Liver (tissue), 9 donors: ENCODE data around the gene MGAT5. TPM values are rescaled to one million over a fixed set of nuclear protein-coding genes. Genes with fewer than 3 reads are reported as not detected.

ENCODE experiments used
- DNase-seq: peaks from one replicate; pipeline ENCODE4 v3.0.0-alpha.2; 2017; ENCODE audit warnings: low spot score
- H3K27ac ChIP-seq, 2 donors: one replicate each; pipeline ENCODE4 v1.7.0; 2013; ENCODE audit warnings: inconsistent platforms in 2 of 2, low read length in 2 of 2, control low read depth in 1 of 2, low read depth in 1 of 2, mild to moderate bottlenecking in 1 of 2
- H3K27me3 ChIP-seq, 4 donors: one replicate each; pipeline versions ENCODE4 v1.6.1 to v1.7.0; 2013; ENCODE audit warnings: low read length in 3 of 4, inconsistent platforms in 1 of 4, mild to moderate bottlenecking in 1 of 4, moderate library complexity in 1 of 4; ENCODE audit not compliant: control insufficient read depth in 4 of 4, insufficient read depth in 4 of 4
- H3K36me3 ChIP-seq, 4 donors: one replicate each; pipeline versions ENCODE4 v1.6.1 to v1.7.0; 2013; ENCODE audit warnings: low read length in 3 of 4, mild to moderate bottlenecking in 3 of 4, low read depth in 1 of 4, moderate library complexity in 1 of 4; ENCODE audit not compliant: control insufficient read depth in 4 of 4, insufficient read depth in 3 of 4
- H3K4me1 ChIP-seq, 4 donors: one replicate each; pipeline versions ENCODE4 v1.6.1 to v1.7.0; 2013; ENCODE audit warnings: low read length in 3 of 4, mild to moderate bottlenecking in 3 of 4, moderate library complexity in 1 of 4; ENCODE audit not compliant: control insufficient read depth in 4 of 4, insufficient read depth in 4 of 4
- H3K4me3 ChIP-seq, 3 donors: one replicate each; pipeline versions ENCODE4 v1.6.1 to v1.7.0; 2013; ENCODE audit warnings: low read length in 3 of 3, control low read depth in 1 of 3, low read depth in 1 of 3, mild to moderate bottlenecking in 1 of 3
- H3K9ac ChIP-seq, 2 donors: one replicate each; pipeline ENCODE4 v1.7.0; 2013; ENCODE audit warnings: low read length in 2 of 2, mild to moderate bottlenecking in 2 of 2, moderate library complexity in 2 of 2, control low read depth in 1 of 2, low read depth in 1 of 2
- H3K9me3 ChIP-seq, 4 donors: one replicate each; pipeline versions ENCODE4 v1.6.1 to v1.7.0; 2013; ENCODE audit warnings: low read length in 3 of 4; ENCODE audit not compliant: control insufficient read depth in 4 of 4
- EGR1 ChIP-seq, 2 donors: IDR thresholded peaks; 2 replicates each; pipeline ENCODE4 v1.6.1; 2016 to 2018; ENCODE audit warnings: antibody characterized with exemption in 2 of 2, low read depth in 2 of 2
- HNF4G ChIP-seq: IDR thresholded peaks from 2 replicates; pipeline ENCODE4 v1.6.1; 2016; ENCODE audit warnings: antibody characterized with exemption
- RXRA ChIP-seq, 2 donors: IDR thresholded peaks; 2 replicates each; pipeline ENCODE4 v1.6.1; 2017 to 2018; ENCODE audit warnings: antibody characterized with exemption in 2 of 2, mild to moderate bottlenecking in 1 of 2
- SP1 ChIP-seq: IDR thresholded peaks from 2 replicates; pipeline ENCODE4 v1.6.1; 2018; ENCODE audit warnings: antibody characterized with exemption, mild to moderate bottlenecking
- TAF1 ChIP-seq: conservative IDR thresholded peaks from 2 replicates; pipeline ENCODE4 v1.6.1; 2016; ENCODE audit warnings: antibody characterized with exemption, mild to moderate bottlenecking
- YY1 ChIP-seq: IDR thresholded peaks from 2 replicates; pipeline ENCODE4 v1.6.1; 2016; ENCODE audit warnings: antibody characterized with exemption, mild to moderate bottlenecking
- WGBS: extraction: QIAGEN DNeasy Blood & Tissue Kit; methylation state at CpG from one replicate; pipeline ENCODE4 v1.1.7; 2013; 5-methylcytosine and 5-hydroxymethylcytosine counted together
- polyA plus RNA-seq, 2 donors: library from polyadenylated mRNA; stranded (reverse) in 1 of 2; unstranded in 1 of 2; fragments of 200-250 nt in 1 of 2; fragments of >200 nt in 1 of 2; fragmentation: Nextera tagmentation in 1 of 2; extraction: Ambion mirVana in 1 of 2; gene quantifications; one replicate each; pipeline versions ENCODE4 v1.2.1 to v1.2.3, GENCODE V29; 2013 to 2015
- total RNA-seq, 2 donors: library from RNA; depleted of rRNA; stranded (reverse); fragments of >200 nt; gene quantifications; one replicate each; pipeline ENCODE4 v1.2.3, GENCODE V29; 2014
- TF ChIP-seq, protein P1 (sequence below): IDR thresholded peaks from 2 replicates; pipeline ENCODE4 v1.6.1; 2016; ENCODE audit warnings: antibody characterized with exemption, mild to moderate bottlenecking
- TF ChIP-seq, protein P2 (sequence below): IDR thresholded peaks from 2 replicates; pipeline ENCODE4 v1.6.1; 2016; ENCODE audit warnings: antibody characterized with exemption
- TF ChIP-seq, protein P3 (sequence below): IDR thresholded peaks from 2 replicates; pipeline ENCODE4 v1.6.1; 2016; ENCODE audit warnings: antibody characterized with exemption
- donor health status: healthy.
- donor health status: healthy.
- donor health status: healthy.
- donor health status: healthy.
- donor health status: healthy.

MGAT5 gene
- total and polyA plus RNA-seq, 4 donors, result 1.8 to 12.7 (median 5.6) TPM

GRCh38 chr2:134231301-134231964 is 22.4 kb upstream of the MGAT5 start:
- no peak overlapping the region for H3K27ac ChIP-seq
- TF ChIP-seq, protein P1, sequence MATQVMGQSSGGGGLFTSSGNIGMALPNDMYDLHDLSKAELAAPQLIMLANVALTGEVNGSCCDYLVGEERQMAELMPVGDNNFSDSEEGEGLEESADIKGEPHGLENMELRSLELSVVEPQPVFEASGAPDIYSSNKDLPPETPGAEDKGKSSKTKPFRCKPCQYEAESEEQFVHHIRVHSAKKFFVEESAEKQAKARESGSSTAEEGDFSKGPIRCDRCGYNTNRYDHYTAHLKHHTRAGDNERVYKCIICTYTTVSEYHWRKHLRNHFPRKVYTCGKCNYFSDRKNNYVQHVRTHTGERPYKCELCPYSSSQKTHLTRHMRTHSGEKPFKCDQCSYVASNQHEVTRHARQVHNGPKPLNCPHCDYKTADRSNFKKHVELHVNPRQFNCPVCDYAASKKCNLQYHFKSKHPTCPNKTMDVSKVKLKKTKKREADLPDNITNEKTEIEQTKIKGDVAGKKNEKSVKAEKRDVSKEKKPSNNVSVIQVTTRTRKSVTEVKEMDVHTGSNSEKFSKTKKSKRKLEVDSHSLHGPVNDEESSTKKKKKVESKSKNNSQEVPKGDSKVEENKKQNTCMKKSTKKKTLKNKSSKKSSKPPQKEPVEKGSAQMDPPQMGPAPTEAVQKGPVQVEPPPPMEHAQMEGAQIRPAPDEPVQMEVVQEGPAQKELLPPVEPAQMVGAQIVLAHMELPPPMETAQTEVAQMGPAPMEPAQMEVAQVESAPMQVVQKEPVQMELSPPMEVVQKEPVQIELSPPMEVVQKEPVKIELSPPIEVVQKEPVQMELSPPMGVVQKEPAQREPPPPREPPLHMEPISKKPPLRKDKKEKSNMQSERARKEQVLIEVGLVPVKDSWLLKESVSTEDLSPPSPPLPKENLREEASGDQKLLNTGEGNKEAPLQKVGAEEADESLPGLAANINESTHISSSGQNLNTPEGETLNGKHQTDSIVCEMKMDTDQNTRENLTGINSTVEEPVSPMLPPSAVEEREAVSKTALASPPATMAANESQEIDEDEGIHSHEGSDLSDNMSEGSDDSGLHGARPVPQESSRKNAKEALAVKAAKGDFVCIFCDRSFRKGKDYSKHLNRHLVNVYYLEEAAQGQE, result no peak
- TF ChIP-seq EGR1 (IDR thresholded peaks at IDR 0.05; ENCODE audit: low read depth in 2 of 2) (no peak), SP1 (no peak), TAF1 (no peak)
- no peak overlapping the region for H3K9ac ChIP-seq
- no peaks in the 10 kb centered on the region for H3K4me1 ChIP-seq
- DNase-seq, result no peak
- peaks cover 0 to 2% (median 0%) of the 10 kb centered on the region in 4 donors for H3K9me3 ChIP-seq
- no peaks in the 10 kb centered on the region for H3K36me3 ChIP-seq
- 77% methylated on average over 3 of the region's 3 CpGs for WGBS
- no peak overlapping the region for H3K4me3 ChIP-seq
- no peaks in the 10 kb centered on the region for H3K27me3 ChIP-seq

GRCh38 chr2:134231965-134232340 is 21.9 kb upstream of the MGAT5 start:
- H3K27ac ChIP-seq, result no peak overlapping the region
- no peak overlapping the region for H3K4me3 ChIP-seq
- H3K4me1 ChIP-seq, result no peaks in the 10 kb centered on the region
- no peak for DNase-seq
- H3K9ac ChIP-seq, result no peak overlapping the region
- H3K9me3 ChIP-seq, result peaks cover 0 to 2% (median 0%) of the 10 kb centered on the region in 4 donors
- 86% methylated on average over 2 of the region's 2 CpGs for WGBS
- no peaks in the 10 kb centered on the region for H3K36me3 ChIP-seq
- no peaks in the 10 kb centered on the region for H3K27me3 ChIP-seq
- TF ChIP-seq, protein P2, sequence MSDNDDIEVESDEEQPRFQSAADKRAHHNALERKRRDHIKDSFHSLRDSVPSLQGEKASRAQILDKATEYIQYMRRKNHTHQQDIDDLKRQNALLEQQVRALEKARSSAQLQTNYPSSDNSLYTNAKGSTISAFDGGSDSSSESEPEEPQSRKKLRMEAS, result no peak
- no peak for TF ChIP-seq YY1
- no peak for TF ChIP-seq EGR1 (IDR thresholded peaks at IDR 0.05; ENCODE audit: low read depth in 2 of 2)

- no peak overlapping the region for H3K27ac ChIP-seq
- H3K9me3 ChIP-seq, result peaks cover 0 to 2% (median 0%) of the 10 kb centered on the region in 4 donors
- no peaks in the 10 kb centered on the region for H3K36me3 ChIP-seq
- no peak overlapping the region for H3K9ac ChIP-seq
- H3K4me3 ChIP-seq, result no peak overlapping the region
- H3K4me1 ChIP-seq, result no peaks in the 10 kb centered on the region
- DNase-seq, result no peak
- H3K27me3 ChIP-seq, result no peaks in the 10 kb centered on the region
- WGBS, result 62% methylated on average over 1 of the region's 1 CpG
- no peak for TF ChIP-seq HNF4G
- TF ChIP-seq RXRA (IDR thresholded peaks at IDR 0.05), result no peak
- TF ChIP-seq, protein P2, result no peak
- TF ChIP-seq, protein P3, sequence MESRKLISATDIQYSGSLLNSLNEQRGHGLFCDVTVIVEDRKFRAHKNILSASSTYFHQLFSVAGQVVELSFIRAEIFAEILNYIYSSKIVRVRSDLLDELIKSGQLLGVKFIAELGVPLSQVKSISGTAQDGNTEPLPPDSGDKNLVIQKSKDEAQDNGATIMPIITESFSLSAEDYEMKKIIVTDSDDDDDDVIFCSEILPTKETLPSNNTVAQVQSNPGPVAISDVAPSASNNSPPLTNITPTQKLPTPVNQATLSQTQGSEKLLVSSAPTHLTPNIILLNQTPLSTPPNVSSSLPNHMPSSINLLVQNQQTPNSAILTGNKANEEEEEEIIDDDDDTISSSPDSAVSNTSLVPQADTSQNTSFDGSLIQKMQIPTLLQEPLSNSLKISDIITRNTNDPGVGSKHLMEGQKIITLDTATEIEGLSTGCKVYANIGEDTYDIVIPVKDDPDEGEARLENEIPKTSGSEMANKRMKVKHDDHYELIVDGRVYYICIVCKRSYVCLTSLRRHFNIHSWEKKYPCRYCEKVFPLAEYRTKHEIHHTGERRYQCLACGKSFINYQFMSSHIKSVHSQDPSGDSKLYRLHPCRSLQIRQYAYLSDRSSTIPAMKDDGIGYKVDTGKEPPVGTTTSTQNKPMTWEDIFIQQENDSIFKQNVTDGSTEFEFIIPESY, result no peak
Measured at GRCh38 chr2:134232461-134232860, 21.4 kb upstream of the MGAT5 start.
